Endometrial microvascular endothelial cells (primary cell): ENCODE data around the gene P2RX4. TPM values are rescaled to one million over a fixed set of nuclear protein-coding genes. Genes with fewer than 3 reads are reported as not detected.

ENCODE experiments used
- total RNA-seq: library from RNA; depleted of rRNA; stranded (reverse); fragments of >200 nt; gene quantifications from one replicate; pipeline ENCODE4 v1.2.3, GENCODE V29; 2015; ENCODE audit errors: inconsistent ontology term

Gene P2RX4
- total RNA-seq, 1 donor from 2014 or later = 49.0 TPM

Other genes starting within 250 kb of the P2RX4 start
- not detected for gene HNF1A, start 231.6 kb upstream of the P2RX4 start, total RNA-seq
- 12.8 TPM for gene C12orf43, start 193.6 kb upstream of the P2RX4 start, total RNA-seq
- gene OASL, start 170.9 kb upstream of the P2RX4 start, total RNA-seq = 3.9 TPM
- gene P2RX7, start 77.3 kb upstream of the P2RX4 start, total RNA-seq = 2.3 TPM
- gene CAMKK2, start 86.6 kb downstream of the P2RX4 start, total RNA-seq = 39.9 TPM
- 187 TPM for gene ANAPC5, start 142.3 kb downstream of the P2RX4 start, total RNA-seq
- 65.5 TPM for gene RNF34, start 190.0 kb downstream of the P2RX4 start, total RNA-seq